Activated naive CD4-positive, alpha-beta T cell (primary cell): ENCODE data around the gene MCM3AP.
"Not testable (repeated sequence)": the region's sequence is repeated elsewhere in the genome, so short reads cannot be mapped to it uniquely, and the experiment has no call there.

ENCODE experiments used
- DNase-seq, 4 experiments: peaks; one replicate each; lab custom pipeline; 2025; lab: John Stamatoyannopoulos, UW

The MCM3AP gene

DNA sequence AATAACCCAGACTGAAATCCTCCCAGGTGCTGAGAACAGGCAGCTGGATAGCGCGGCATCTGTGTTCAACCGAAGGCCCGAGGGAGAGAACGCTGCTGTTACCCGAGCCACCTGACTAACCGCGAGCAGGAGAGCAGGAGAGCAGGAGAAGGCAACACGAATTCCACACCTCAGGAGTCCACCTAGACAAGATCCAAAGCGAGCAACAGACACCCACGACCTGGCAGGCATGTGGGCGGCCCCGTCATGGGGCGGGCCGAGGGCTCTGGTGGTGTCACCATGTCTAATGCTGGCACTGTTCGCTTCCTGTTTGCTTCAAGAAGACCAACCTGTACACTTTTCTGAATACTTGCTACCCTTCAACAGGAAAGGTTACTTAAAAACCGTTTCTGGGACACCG is 80.2 kb downstream of the MCM3AP start:
- no peak for DNase-seq

DNA sequence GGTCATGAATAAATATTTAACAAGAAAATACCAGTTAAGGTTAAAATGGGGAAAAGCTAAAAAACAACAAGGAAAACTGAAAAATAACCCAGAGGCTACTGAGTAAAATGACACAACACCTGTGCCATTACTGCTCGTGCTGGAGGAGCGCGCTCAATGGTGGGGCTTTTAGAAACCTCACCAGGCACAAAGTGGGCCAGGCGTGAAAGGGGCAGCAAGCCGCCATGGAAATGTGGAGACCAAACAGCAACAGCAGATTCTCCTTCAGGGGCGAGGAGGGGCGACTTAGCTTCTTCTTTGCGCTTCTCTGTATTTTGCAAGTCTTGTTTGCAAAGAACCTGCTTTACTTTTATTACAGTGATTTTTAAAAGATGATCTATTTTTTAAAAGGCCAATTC is 82.2 kb downstream of the MCM3AP start:
- DNase-seq = no peak

DNA sequence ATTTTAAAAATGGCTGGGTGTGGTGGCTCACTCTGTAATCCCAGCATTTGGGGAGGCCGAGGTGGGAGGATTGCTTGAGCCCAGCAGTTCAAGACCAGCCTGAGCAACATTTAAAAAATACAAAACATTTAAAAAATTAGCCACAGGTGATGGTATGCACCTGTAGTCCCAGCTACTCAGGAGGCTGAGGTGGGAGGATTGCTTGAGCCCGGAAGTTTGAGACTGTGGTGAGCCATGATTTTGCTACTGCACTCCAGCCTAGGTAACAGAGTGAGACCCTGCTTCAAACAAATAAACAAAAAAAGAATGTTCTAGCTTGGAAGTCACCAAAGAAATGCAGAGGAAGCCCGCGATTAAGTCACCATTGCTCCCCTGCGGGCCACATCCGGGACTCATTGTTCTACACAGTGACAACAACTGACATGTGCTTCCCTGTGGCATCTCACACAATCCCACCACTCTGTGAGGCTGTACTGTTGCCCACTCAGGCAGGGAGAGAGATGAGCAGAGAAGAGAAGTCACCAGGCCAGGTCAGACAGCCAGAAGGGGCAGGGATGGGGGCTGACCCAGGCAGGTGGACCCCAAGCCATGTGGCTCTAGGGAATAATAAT is 82.7 kb downstream of the MCM3AP start:
- no peak for DNase-seq

DNA sequence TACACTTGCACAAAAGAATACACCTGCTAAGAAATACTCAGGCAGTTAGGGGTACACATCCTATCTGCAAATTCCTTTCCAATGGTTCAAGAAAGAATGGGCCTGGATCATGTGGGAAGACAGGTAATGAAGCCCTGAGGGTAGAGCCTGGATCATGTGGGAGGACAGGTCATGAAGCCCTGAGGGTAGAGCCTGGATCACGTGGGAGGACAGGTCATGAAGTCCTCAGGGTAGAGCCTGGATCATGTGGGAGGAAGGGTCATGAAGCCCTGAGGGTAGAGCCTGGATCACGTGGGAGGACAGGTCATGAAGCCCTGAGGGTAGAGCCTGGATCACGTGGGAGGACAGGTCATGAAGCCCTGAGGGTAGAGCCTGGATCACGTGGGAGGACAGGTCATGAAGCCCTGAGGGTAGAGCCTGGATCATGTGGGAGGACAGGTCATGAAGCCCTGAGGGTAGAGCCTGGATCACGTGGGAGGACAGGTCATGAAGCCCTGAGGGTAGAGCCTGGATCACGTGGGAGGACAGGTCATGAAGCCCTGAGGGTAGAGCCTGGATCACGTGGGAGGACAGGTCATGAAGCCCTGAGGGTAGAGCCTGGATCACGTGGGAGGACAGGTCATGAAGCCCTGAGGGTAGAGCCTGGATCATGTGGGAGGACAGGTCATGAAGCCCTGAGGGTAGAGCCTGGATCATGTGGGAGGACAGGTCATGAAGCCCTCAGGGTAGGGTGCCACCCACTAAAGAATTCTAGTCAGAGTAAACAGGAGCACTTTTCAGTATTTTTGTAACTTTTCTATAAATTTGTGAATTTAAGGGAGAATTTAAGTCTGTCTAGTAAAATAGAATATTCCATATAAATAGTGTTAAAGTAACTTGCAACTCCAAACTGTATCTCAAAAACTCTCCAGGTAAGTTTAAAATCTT is 84.3 kb downstream of the MCM3AP start:
- not testable (repeated sequence) for DNase-seq

DNA sequence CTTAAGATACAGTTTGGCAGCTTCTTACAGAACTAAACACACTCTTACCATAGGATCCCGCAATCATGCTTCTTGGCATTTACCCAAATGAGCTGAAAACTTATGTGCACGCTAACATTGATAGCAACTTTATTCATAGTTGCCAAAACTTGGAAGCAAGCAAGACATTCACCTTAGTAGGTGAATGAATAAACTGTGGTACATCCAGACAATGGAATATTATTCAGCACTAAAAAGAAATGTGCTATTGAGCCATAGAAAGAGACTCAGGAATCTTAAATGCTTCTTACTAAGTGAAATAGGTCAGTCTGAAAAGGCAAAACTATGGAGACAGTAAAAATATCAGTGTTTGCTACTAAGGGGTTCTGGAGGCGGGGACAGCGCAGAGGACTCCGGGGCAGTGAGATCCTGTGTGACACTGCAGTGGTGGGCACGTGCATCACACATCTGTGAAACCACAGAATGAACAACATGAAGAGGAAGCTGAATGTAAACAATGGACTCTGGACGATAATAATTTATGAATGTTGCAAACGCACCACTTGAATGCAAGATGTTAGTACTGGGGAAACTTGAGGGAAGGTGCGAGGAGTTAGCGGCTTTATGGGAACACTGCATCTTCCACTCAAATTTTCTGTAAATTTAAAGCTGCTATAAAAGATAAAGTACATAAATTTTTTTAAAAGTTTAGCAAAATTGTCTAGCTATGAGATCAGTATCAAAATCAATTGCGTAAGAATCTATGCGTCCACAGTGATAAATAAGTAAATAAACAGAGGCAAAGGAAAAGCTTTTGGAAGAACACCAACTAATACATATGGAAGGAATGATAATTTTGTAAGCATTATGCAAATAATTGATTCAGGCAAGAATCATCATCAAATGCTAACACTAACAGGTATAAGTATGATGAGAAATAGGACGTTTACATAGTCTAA is 85.7 kb downstream of the MCM3AP start:
- no peak for DNase-seq

DNA sequence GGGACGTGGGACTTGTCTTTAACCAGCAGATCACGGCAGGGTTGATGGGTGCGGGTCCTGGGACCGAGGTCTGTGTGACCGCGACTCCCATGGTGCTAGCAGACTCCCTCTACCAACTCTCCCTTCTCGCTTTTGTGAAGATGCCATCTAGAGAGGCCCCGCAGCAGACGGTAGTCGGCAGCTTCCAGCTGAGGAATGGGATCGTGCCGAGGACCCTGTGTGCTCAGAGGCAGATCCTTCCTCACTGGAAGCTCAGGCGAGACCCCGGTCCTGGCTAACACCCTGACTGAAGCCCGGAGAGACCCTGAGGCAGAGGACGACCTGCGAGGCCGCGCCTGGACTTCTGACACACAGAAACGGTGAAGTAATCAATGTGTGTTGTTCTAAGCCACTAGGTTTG is 88.7 kb downstream of the MCM3AP start:
- no peak for DNase-seq

DNA sequence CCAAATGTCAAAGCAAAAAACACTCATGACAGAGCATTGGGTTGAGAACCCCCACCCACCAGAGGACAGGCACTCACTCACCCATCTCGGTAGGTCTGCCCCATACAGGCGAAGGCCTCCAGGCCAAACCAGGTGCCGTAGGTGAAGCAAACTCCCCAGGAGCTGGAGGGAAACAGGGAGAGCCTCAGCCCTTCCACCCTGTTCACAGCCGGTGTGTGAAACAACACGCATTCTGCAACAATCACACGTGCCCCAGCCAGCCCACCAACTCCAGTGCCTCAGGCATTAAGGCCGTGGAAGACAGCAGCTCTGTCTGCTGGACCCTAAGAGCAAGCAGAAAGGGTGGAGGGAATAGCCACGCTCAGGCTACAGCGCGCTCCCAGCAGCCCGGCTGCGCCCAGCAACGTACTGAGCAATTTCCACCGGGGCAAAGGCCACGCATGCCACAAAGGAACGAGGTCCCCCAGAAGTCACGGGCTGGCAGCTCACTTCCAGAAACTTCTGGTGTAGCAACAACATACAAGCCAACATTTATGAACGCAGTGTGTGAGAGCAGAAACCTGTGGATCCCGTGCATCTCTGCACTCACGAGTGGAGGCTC is 89.7 kb downstream of the MCM3AP start:
- no peak for DNase-seq

DNA sequence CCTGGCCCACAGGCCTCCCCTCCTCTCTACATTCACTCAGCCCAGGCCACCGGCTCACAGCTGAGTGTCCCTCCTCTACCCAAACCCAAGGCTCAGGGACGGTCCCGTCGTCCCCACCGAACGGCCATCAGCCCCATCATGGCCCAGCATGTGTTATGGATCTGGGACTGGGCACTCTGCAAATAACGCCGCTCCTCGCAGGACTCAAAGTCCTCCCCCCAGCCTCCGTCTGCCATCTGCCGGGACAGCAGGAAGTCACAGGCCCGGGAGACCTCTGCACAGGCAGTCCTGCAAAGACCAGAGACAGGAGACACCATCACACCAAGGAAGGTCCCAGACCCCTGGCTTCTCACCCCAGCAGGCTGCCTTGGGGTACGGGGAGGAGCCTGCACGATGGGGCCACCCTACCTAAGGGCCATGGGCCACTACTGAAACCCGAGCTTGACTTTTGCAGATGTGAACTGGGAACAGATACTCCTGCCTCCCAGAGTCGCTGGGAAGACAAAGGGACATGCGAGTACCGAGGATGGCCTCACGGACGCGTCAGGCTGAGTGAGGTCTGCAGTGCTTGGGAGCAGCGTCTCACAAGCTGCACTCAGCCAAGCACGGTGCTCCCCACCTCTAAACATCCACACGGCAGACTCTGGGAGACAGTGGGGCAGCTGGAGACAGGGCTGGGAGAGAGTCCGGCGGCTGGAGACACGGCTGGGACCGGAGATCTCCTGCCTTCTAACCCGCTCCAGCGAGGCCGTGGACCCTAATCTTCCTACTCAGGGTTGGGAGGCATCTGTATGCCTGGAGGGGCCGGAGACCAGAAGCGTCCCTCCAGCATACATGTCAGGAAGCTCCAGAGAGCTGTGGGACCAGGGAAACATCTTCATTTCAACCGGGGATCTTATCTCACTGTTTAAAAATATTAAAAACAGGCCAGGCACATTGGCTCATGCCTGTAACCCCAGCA is 90.8 kb downstream of the MCM3AP start:
- DNase-seq = no peak

DNA sequence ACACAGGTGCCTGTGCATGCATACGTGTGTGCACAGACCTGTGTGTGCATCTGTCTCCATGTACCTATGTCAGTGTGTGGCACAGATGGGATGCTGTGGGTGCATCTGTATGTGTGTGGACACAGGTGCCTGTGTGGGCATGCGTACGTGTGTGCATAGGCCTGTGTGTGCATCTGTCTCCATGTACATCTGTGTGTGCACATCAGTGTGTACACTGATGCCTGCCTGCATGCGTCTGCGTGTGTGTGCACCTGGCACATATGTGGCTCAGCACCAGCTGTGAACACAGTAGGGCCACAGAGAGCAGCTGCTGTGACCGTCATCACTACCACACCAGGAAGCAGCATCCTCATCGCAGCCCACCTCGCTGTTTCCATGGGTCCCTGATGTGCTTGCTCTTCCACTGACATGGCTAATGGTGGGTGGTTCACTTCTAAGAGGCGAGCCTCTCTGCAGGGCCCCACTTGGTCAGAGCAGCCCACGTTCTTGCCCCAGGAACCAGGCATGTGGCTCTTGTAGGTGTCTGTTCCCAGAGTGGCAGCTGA is 91.5 kb downstream of the MCM3AP start:
- DNase-seq = no peak

DNA sequence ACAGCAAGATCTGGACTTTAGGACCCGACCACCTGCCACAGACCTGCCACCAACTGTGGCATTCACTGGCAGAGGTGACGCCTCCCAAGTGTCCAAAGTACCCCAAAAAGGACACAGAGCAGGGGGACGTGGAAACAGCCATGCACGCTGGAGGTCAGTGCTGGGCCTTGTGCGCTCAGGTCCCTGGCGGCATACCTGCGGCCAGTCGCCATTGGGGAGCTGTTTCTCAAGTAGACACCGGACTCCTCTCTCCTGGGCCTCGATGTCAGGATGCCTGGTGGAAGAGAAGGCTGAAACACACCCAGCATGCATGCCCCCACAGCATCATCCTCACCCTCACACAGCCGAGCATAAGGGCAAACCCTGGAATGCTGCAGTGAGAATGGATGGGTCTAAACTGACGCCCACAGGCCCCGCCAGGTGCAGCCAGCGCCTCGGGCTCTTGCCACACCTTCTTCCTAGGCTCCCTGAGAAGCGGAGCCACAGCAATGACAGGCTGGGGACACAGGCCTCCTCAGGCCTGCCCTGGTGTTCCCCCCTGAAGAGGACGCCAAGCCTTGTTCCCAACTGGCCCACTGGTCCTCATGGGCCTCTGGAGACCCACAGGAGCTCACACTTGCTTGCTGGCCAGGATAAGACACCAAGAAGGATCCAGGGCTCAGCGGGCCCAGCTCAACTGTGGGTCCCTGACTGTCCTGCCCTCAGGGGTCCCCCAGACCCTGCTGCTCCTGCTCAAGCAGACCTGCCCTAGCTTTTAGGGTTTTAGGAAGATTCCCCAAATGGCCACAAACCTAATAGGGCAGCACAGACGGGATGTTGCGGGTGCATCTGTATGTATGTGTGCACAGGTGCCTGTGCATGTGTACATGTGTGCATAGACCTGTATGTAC is 93.5 kb downstream of the MCM3AP start:
- DNase-seq = no peak

DNA sequence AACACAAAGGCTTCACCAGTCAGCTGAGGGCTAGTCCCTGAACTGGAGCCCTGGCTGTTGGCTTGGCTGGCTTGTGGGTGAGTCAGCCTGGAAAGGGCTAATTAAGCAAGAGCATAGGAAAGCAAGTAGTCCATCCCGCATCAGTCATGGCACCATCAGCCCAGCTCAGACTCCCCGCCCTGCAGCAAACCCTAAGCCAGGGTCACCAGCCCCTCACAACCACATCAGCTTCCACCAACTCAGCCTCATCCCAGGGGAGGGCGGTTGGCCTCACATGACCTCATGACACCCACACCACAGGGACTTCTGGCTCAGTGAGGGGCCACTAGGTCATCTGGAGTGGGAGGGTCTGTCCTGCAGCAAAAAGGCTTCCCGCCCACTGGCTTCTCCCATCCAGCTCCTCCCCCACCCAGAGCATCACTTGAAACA is 94.1 kb downstream of the MCM3AP start:
- no peak for DNase-seq

DNA sequence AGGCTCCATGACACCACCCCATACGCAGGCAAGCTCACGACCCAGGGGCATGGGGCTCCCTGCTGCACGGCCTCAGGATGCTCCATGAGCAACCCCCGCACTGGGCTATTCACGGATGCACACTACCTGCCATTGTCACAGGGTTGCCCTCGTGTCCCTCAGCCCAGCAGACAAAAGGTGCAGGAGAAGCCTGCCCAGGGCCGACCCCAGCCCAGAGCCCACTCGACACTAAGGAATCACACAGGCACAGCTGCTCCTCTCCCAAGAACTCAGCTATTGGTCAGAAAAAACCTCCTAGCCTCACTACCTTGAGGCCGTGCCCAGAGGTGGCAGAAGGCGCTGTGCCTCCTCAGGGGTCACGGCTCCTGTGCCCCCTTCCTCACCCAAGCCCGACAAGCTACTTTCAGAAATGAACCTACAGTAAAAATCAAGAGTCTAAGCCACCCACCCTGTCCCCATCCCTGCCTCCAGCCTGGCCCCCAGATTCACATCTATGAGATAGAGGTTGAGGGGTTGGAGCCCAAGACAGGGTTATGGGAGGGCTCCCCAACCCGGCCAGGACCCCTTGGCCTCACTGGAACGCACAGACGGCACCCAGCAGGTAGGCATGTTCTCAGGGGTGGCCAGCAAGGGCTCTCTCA is 94.8 kb downstream of the MCM3AP start:
- DNase-seq = no peak

DNA sequence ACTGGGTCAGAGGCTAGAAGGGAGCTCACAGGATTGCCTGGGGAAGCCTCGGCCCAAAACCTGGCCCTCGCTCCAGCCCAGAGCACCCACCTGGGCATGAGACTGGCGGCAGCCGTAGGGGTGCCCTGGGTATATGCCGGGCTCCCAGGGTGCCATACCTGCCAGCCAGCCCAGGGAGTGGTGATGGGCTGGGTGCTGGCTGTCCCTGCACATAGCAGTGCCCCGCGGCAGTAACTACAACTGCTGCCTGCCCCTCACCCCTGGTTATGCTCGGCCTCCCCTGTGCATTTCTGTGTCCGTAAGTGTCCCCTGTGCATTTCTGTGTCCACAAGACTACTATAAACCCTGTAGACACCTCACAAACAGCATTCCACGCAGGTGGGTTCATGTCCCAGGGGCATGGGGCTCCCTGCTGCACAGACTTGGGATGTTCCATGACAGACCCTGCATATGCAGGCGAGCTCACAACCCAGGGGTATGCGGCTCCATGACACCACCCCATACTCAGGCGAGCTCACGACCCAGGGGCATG is 95.4 kb downstream of the MCM3AP start:
- no peak for DNase-seq

DNA sequence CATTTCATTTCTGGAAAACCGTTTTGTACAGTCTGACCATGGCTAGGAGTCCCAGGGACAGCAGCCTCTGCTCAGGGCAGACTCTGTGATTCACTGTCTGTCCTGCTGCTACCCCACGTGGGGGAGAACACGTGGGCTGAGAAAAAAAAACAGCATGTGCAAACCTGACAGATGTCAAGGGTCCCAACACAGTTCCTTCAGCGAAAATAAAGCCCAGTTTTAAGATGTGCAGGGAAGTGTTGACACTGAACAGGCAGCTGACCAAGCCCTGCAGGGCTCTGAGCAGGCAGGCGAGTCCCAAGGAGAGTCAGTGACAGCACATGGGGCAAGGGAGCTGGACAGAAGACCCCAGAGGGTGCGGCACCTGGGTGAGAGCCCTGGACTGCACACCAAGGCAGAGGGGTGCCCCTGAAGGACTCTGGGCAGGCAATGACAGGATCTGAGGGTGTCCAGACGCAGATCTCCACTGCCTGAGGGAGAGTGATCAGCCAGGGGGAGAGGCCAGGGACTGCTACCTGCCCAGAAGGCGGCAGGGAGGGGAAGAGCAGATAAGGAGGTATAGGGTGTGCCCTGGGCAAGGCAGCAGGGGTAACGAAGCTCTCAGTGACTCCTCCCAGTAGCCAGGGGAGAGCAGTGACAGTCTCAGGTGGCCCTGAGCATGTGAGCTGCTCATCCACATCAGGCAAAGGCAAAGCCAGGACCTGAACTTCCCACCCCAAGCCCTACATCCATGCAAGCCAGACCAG is 96.0 kb downstream of the MCM3AP start:
- DNase-seq = no peak

DNA sequence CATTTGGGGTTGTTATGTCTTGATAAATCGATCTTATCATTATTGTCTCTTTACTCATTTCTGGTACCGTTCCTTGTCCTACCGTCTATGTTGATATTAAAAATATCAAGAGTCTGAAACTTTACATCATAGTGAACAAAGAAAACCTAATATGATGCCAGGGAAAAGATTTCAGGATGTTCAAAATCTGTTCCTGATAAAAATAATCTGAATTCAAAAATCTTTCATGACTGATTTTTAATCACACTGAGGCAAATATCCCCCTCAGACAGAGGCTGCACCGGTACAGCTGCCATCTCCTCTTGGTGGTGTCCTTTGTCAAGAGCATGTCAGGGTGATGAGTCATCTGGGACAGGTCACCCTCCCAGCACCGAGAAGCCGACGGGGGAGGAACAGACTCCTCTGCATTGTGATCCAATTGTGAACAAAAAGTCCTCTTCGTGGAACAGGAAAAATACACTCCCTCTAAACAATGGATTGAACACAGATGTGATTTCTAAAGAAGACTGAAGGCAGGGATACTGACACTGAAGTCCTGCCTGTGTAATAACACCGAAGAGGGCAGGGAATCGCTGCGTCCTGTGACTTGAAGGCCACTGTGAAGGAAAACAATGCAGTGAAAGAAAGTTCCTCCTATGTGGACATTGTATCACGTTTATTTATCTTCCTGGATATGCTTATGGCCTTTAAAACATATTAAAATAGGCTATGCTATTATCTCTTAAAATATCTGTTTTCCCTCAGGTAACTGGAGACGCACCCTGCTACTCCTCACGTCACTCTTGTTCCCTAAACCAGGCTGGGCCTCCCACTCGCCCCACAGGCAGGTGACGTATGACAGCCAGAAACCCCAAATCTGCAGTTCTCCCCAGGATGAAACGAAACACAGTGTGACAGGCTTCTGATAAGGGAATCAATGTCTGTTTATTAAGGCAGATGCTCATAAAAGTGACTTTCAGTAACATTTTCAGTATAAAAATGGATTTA is 96.9 kb downstream of the MCM3AP start:
- DNase-seq = no peak

DNA sequence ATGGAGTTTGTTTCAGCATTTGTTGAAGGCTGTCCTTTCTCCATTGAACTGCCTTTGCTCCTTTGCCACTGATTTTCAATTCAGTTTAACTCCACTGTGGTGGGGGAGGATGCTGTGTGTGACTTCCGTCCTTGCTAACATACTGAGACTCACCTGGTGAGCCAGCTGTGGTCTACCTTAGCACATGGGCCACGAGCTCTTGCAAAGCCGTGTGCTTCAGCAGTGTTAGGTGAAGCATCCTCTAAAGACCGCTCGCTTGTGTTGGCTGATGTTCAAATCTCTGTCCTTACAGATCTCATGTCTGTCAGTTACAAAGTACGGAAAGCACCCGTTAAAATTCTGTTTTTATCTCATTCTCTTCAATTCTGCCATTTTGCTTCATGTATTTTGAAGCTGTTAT is 97.6 kb downstream of the MCM3AP start:
- no peak for DNase-seq

DNA sequence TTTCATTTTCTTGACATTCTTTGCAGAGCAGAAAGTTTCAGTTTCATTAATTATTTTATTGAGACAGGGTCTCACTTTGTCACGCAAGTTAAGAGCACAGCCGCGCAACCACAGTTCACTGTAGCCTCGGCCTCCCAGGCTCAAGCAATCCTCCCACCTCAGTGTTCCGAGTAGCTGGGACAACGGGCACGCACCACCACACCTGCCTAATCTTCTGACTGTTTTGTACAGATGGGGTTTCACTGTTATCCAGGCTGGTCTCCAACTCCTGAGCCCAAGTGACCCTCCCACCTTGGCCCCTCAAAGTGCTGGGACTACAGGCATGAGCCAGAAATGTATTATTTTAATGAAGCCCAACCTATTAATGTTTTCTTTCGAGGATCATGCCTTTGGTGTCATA is 98.2 kb downstream of the MCM3AP start:
- DNase-seq = no peak
